HG03108 (cell line): ENCODE data around the gene TSEN34.
A peak's percentile ranks its signal among the peaks of the same experiment; 100 is the strongest.
"Not testable (repeated sequence)": the region's sequence is repeated elsewhere in the genome, so short reads cannot be mapped to it uniquely, and the experiment has no call there.

Experiments
- ATAC-seq: cut with Tn5 transposase; IDR thresholded peaks from one replicate; pipeline ENCODE4 v1.9.1; 2021; ENCODE audit warnings: moderate library complexity; ENCODE audit not compliant: unreplicated experiment

Gene TSEN34

DNA sequence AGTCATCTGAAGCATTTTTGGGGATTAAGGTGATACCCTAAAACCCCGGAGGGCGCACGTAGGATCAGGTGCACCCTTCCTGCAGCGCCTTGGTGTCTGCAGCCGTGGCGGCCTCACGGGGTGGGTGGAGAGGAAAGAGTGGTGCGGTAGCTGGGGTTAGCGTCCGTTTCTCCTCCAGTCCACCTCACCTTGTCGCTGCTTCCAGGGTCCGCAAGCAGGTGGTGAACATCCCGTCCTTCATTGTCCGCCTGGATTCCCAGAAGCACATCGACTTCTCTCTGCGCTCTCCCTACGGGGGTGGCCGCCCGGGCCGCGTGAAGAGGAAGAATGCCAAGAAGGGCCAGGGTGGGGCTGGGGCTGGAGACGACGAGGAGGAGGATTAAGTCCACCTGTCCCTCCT, 16.1 kb downstream of the TSEN34 start:
- ATAC-seq = not testable (repeated sequence)

DNA sequence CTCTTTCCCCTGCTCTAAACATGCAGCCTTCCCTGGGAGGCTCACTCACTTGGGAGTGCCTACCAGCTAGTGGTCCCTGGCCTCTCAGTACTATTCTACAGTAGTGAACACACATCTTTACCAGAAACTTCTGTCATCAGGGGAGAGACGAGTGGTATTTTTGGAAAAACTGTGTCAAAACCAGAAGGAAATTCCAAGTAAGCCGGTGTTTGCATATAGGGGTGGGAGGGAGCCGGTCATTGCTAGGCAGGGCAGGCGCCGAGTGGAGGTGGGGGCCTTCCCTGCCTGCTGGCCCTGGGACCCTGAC, 16.5 kb downstream of the TSEN34 start:
- ATAC-seq = no peak

DNA sequence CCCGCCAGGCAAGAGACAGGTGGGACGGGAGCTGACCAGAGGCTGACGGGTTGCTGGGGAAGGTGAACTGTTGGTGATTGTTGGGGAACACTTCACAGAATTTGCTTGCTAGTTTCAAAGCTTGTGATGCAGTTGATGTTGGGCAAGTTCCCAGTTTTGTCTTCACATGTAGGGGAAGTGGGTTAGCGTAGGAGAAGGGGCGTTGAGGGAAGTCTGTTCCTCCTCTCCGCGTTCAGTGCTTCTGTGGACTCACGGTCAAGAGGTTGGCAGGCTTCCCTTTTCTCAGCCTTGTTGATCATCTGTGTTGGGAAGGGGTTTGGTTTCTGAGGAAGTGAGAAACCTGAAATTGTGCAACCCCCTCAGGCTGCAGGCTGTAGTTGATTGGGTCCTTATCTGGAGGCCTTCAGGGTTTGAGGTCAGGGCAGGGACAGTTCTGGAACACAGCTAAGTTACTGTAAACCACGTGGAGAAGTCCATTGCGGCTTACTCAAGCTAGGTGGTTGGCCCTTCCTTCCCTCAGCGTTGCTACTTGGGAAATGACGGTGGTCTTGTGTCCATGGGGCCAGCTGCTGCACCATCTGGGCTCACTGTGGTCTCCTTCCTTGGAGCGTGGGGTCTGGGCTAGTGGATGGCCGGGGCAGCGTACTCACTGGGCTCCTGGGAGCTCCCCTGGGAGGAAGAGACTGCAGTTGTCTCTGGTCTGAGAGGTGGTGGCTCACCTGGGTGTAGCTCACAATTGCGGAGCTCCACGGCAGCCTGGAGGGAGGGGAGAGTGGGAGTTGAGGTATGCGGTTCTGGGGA, 17.1 kb downstream of the TSEN34 start:
- peak; percentile 36 for ATAC-seq

DNA sequence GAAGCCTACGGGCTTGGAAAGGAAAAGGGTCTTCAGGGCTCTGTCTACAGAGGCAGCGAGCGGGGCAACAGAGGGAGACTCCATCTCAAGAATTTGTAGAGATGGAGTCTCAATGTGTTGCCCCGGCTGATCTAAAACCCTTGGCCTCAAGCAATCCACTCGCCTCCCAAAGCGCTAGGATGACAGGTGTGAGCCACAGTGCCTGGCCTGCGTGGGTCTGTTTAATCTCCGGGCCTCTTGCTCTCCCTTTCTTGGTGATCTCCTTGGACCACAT, 17.6 kb downstream of the TSEN34 start:
- ATAC-seq = no peak

DNA sequence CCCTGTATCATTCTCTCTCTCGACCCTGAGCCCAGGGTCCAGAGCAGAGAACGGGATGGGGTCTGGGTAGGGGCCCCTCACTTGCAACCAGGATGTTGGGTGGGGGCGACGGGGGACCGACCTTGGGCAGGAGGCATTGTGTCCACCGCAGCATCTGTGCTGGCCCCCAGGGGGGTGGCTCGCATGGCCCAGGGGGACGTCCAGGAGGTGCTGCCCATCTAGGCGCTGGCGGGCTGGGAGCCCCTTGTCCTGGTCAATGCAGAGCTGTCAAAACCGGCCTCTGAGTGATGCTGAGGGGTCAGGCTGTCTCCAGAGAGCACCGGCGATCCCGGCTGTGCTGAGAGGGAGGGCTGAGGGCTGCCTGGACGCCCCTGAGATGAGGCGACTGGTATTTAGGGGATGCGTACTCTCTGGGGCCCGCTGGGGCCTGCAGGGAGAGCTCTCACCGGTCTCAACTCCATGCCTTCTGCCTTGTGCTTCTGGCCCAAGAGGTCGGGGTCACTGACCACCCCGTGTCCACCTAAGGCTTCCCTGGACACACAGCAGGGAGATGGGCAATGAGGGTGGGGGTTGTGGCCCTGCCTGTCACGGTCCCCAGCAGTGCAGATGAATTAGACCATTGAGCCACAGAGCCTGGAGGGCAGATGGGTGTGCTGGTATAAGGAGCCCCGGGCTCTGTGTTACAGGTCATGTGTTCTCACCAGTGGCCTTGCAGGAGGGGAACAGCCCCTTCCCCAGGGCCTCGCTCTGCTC, 18.1 kb downstream of the TSEN34 start:
- no peak for ATAC-seq

DNA sequence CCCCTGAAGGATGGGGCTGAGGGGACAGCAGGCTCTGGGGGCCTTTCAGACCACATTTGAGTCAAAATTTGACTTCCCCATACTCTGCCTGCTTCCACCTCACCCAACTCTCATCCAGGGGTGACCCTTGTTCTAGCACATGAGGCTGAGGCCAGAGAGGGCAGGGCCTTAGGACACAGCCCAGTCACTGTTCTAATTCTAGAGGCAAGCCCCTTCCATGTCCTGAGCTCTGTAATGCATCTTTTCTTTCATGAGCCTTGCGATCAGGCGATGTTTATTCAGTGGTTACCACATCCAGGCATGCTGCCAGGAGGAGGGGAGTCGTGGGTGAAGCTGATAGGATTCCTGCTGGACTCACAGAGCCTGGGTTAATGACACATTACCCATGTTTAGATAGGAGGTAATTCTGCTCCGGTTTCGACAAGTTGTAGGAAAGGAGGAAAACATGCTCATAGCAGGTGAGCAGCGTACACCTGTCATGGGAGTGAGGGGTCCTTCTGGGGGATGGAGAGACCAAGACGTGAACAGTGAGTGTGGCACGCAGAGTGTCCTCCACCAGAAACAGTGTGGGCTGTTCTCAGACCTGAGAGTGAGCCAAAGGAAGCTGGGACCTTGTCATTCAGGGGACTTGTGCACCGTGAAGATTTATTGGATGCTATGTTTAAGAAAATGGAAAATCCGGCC, 18.8 kb downstream of the TSEN34 start:
- no peak for ATAC-seq

DNA sequence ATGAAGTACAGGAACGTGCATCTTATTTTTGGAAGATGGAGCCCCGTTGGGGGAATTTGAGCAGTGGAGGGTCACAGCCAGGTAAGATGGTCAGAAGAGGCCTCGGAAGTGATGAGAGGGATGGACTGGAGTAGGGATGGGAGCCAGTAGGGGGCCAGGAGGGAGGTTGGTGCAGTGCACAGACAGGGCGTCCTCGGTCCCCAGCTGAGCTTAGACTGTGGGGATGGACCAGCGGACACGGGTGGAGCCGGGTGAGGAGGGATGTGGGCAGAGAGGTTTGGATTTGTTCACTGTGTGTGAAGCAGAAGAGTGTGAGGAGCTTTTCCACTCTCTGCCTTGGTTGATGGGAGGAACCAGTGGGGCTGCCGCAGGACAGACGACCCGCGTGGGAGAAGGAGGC, 20.1 kb downstream of the TSEN34 start:
- ATAC-seq = no peak

DNA sequence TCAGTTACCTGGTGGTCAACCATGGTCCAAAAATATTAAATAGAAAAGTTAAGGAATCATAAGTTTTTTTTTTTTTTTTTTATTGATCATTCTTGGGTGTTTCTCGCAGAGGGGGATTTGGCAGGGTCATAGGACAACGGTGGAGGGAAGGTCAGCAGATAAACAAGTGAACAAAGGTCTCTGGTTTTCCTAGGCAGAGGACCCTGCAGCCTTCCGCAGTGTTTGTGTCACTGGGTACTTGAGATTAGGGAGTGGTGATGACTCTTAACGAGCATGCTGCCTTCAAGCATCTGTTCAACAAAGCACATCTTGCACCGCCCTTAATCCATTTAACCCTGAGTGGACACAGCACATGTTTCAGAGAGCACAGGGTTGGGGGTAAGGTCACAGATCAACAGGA, 23.1 kb downstream of the TSEN34 start:
- ATAC-seq = not testable (repeated sequence)

DNA sequence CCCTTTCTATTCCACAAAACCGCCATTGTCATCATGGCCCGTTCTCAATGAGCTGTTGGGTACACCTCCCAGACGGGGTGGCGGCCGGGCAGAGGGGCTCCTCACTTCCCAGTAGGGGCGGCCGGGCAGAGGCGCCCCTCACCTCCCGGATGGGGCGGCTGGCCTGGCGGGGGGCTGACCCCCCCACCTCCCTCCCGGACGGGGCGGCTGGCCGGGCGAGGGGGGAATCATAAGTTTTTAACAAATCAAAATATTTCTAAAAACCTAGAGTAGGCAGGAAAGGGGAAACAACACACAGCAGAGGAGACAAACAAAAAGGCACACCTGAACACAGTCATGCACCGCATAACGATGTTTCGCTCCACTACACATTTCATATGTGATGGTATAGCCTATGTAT, 23.6 kb downstream of the TSEN34 start:
- ATAC-seq = not testable (repeated sequence)

DNA sequence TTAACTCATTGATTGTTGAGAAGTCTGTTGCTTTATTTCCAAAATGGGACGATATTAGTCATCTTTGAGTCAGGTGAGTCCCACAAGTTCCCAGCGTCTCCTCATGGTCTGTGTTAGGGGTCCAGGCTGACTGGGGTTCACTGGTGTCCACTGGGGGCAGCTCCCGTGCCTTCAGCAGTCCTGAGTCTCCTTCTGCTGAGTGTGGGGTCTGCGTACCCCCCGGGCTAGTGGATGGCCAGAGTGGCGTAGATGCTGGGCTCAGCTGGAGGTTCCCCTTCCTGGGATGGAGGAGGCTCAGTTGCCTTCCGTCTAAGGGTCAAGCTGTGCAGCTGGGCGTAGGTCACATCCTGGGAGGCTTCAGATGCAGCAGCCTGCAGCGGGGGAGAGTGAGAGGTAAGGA, 25.8 kb downstream of the TSEN34 start:
- no peak for ATAC-seq

DNA sequence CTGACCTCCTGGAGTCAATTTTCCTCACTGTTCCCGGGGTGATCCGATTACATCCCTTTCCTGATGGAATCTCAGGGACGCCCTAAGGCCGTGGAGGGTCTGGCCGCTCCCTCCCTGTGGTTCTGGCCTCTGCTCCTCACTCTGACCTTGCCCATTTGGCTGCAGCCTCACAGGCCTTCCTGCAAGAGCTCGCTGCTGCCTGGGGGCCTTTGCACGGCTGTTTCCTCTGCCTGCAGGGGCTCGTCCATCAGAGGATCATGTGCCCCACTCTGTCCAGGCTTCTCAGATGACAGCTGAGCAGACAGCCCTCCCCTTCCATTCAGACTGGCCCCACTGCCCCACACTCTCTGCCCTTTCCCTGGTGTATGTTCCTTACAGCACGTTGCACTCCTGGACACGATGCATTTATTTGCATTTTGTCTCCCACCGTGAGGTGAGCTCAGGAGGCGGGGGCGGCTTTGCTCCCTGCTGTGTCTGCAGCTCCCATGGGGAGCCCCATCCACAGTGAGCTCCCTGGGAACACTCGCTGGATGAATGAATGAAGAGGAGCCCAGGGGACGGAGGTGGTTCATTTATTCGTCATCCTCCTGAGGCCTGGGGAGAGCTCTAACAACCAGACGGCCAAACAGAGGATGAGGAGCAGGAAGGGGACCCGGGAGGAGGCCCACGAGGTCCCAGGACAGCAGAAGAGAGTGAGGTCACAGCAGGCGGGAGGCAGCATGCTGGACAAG, 26.6 kb downstream of the TSEN34 start:
- ATAC-seq = not testable (repeated sequence)

DNA sequence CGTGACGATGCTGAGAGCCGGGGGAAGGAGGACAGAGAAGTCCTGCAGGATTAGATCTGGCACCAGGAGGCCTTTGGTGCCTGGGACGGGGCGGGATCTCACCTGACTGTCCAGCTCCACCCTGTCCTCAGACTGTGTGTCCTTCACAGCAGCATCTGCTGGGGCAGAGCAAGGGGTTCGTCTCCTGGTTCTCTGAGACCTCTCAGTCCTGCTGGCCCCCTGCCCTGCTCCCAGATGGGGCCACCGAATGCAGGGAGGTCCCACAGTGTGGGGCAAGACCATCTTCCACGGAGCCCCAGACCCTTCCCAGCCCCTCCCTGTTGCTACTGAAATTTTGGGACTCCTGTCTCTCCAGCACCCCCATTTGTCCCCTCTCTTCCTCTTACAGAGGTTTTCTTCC, 27.2 kb downstream of the TSEN34 start:
- no peak for ATAC-seq

DNA sequence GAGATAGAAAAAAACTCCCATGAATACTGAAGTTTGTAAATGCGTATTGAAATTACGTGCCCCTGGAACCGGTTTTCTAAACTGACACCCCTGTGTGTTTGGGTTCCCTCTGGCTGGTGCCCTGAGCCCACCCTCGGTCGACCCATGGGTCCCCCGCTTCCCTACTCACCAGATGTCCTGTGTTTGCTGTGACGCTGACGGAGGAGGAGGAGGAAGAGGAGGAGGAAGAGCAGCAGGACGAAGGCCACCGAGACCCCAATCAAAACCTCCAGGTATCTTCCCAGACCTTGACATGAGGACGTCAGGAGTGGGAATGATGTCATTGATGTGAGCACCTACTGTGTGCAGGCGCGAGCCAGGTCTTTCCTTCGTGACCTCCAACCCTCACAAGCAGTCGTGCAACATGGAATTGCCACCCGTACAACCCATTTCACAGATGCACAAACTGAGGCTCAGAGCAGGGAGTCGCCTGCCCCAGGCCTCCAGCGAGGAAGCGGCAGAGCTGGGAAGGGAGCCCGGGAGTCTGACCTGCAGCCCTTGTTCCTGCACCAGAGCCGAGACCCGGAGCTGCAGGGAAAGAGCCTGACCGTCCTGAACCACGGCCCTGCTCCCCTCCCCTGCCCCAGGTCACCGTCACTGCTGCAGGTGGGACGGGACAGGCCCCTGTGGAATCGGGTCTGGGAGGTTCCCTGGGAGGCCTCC, 28.0 kb downstream of the TSEN34 start:
- ATAC-seq = no peak

DNA sequence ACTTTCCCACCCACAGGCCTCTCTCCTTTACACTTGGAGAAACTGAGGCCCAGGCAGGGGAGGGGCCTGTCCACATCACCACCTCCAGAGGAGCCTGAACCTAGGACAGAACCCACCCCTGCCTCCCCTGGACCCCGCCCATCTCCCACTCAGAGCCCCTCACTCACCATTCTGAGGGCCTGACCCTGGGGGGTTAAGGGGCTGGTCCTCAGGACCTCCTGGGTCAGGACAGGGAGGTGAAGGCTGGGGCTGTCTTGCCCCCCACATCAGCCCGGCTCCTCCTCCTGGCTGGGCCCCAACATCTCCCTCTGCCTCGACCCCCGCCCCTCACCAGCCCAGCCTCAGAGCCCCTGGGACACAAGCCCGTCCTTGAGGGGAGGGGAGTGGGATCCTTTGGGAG, 28.6 kb downstream of the TSEN34 start:
- not testable (repeated sequence) for ATAC-seq

DNA sequence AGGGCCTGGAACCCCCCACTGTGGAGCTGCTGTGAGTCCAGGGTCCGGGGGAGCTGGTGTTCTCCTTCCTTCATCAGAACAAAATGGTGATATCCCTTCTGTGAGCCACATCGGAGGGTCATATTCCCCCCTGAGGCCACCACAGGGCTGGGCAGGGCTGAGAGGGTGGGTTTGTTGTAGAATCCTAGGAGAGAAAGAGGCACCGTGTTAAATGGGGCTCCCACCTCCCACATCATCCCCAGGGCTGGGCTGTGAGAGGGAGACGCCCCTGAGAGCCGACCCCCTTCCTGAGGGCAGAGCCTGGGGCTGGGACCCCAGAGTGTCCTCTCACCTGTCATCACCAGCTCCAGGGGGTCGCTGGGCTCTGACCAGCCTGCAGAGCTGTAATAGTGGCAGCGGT, 30.8 kb downstream of the TSEN34 start:
- not testable (repeated sequence) for ATAC-seq

DNA sequence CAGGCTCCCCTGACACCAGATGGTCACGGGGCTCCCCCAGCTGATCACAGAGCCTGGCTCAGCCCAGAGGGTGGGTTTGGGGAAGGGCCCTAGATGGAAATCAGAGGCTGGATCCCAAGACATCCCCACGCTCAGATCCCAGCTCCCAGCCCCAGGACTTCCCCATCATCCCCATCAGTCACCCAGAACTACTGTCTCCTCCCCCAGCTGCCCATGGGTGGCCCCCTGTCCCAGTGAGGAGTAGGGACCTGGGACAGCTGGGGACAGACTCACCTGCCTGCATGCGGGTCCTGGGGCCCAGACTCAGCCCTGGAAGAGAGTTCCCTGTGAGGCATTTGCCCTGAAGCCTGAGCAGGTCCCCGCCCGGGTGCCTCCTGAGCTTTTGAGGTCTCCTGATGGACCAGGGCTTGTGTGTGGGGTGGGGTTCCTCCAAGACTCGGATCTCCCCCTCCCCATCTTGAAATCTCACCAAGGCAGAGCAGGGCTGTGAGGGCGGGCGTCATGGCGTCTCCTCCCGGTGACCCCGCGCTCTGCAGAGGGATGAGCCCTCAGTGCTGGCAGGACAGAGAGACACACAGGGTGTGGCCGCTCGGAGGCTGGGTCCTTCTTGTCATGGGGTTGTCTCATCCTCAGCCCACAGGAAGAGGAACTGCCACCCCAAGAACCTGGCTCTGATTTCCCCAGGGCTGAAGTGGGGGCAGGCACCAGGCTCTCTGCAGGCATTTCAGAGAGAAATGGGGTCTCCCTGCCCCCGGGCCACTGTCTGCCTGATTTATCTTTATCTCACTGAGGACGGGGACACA, 31.6 kb downstream of the TSEN34 start, which contains the start of gene LILRB3:
LILRB3 (minus strand) TSS at position 534 of the 803 bp plus-strand sequence; CDS start at position 503, 31 bp downstream.
- not testable (repeated sequence) for ATAC-seq

DNA sequence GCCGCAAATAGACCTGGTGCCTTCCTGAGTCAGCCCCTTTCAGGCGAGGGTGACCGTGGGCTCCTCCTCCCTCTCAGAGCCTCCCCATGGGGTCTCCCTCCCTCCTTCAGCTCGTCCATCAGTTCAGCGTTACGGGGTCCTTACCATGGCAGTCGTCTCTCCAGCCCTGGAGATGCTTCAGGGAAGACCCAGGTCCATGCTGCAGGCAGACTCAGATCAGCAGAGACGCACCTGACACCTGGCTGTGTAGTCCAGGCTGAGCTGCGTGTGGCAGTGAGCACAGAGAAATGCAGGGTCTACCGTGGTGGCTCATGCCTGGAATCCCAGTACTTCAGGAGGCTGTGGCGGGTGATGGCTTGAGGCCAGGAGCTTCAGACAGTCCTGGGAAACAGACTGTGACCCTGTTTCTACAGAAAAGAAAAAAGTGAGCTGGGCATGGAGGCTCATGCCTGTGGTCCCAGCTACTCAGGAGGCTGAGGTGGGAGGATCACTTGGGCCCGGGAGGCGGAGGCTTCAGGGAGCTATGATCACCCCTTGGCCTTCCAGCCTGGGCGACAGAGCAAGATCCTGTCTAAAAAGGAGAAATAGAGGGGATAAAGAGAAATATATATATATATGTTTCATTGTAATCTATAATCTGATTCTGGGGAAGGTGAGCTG, 32.3 kb downstream of the TSEN34 start:
- not testable (repeated sequence) for ATAC-seq

DNA sequence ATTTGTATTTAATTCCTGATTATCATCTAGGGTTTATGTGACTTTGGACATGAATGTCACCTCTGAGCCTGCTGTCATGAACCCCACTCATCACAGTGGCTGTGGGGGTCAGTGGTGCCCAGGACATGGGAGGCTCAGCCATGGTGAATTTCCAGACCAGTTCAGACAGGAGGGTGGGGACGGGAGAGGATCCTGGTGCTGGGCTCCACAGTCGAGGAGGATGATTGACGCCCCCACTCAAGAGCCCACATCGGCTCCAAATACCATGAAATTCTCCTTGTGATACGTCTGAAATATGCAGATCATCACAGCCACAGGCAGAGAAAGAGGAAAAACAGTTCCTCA, 32.8 kb downstream of the TSEN34 start:
- ATAC-seq = not testable (repeated sequence)

DNA sequence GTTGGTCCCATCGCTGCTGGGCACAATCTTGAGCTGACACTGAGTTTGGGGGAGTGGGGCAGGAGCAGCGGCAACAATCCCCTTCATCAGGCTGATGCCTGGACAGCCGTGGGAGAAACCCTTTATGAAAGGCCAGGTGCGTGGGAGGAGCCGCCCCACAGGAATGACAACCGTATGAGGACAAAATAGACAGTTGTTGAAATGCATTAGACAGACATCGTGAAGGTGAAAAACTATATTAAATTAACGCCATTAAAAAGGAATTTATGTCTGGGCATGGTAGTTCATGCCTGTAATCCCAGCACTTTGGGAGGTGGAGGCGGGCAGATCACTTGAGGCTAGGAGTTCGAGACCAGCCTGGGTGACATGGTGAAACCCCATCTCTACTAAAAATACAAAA, 33.5 kb downstream of the TSEN34 start:
- ATAC-seq = not testable (repeated sequence)
